HG02763 (cell line): Measurements from ENCODE around the gene CRIP2.

Experiments used
- ATAC-seq: cut with Tn5 transposase; IDR thresholded peaks from one replicate; pipeline ENCODE4 v1.9.1; 2021; ENCODE audit warnings: mild to moderate bottlenecking, moderate library complexity; ENCODE audit not compliant: unreplicated experiment

CRIP2 gene, protein sequence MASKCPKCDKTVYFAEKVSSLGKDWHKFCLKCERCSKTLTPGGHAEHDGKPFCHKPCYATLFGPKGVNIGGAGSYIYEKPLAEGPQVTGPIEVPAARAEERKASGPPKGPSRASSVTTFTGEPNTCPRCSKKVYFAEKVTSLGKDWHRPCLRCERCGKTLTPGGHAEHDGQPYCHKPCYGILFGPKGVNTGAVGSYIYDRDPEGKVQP

DNA sequence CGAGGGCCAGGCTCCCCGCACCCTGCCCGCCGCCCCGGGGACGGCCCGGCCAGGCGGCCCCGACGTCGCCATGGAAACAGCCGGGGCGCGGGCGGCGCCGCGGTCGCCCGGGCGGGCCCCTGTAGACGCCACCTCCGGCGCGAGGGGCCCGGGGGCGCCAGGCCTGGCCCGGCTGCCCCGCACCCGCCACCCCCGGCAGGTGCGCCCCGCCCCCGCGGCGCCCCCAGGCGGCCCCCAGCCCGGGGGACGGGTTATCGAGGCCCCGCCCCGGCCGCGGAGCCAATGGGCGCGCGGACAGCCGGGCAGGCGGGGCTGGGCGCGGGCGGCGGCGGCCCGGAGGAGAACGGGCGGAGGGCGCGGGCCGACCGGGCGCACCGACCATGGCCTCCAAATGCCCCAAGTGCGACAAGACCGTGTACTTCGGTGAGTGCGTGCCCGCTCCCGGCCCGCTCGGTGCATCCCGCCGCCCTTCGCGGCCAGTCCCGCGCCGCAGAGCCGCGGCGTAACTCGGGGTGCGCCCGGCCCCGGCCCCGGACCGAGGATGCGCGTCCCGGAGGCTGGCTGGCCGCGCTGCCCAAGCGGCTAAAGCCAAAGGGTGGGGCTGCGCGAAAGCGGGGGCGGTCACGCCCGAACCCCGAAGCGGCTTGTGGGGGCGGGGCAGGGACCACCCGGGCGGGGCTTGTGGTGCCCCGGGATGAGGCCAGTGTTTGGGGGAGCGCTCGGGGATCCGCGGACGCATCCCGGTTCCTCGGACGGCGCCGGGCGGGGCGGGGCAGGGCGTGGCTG is at the start of gene CRIP2:
Gene CRIP2 (plus strand): TSS at position 339 of the 786 bp plus-strand sequence. CDS start 42 bp downstream, at position 381.
- ATAC-seq = no peak

DNA sequence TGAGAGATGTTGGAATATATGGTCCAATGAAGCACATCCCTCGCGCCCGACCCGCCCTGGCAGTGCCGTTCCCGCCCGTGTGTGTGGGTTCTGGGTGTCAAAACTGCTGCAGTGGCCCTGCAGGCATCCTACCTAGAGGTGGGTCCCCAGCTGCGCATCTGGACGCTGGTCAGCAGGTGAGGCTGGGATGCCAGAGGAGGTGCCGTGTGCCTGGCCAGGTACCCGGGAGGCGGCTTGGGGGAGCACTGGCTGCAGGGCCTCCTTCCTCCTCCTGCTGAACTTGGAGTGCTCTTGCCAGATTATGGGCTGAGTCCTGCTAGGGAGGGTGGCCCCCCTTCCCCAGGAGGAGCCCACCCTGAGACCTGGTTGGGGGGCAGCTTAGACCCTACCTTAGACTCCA is 49.8 kb upstream of the CRIP2 start:
- ATAC-seq = no peak

DNA sequence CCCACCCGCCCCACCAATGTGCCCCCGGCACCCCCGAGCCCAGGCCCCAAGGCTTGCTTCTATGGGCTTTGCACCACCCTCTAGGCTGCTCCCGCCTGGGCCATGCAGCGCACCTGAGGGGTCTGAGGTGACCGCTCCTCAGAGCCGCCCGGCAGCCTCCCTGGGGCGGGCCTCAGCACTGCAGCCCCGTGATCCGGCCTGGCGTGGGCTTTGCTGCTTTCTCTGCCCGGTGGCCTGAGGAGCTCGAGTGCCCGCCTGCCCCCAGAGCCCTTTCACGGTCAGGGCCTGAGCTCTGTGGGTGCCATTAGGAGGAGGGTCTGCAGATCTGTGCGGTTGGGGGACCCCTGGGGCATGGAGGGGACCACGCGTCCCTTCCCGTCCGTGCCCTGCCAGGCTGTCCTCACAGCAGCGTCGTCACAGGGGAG is 48.8 kb upstream of the CRIP2 start:
- no peak for ATAC-seq

DNA sequence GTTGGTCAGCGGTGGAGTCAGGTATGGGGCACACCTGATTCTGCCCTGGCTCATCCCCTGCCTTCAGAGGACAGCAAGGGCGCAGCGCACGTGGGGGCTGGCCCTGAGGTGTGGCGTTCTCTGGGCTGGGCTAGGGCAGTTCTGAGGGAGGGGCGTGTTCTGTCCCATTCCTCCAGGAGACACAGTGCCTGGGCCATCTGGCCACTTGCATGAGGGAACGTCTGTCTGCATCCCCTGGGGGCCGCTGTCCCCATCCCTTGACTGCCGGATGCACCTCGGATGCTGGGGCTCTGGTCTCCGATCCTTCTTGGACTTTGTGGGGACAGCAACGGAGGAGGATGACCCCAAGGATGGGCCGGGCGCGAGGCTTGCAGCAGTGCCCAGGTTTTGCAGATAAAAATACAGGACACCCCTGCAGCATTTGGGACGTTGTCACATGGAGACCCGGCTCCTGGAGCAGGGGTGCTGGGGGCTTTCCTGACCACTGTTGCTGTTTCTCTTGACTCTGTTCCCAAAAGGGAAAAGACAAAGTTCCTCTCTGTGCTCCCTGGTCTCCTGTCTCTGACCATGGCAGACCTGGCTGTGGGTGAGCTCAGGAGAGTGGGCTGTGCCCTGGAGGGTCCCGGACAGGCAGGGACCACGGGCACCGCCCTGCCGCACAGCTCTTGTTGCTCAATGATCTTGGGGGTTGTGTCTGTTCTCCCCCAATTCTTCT is 48.0 kb upstream of the CRIP2 start:
- no peak for ATAC-seq

DNA sequence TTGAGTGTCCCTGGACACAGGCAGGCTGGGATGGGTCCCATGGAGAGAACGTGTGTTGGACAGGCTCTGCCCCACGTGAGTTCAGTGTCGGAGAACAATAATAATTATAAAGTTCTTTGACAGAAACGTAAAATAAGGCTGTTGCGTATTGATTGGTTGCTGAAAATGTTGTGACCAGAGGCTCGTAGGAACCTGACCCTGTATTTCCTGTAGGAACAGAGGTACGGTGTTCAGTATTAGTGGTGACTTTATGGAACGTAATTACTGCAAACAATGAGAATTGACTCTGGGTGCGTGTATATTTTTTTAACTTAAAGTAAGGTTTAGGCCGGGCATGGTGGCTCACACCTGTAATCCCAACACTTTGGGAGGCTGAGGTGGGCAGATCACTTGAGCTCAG is 47.2 kb upstream of the CRIP2 start:
- no peak for ATAC-seq

DNA sequence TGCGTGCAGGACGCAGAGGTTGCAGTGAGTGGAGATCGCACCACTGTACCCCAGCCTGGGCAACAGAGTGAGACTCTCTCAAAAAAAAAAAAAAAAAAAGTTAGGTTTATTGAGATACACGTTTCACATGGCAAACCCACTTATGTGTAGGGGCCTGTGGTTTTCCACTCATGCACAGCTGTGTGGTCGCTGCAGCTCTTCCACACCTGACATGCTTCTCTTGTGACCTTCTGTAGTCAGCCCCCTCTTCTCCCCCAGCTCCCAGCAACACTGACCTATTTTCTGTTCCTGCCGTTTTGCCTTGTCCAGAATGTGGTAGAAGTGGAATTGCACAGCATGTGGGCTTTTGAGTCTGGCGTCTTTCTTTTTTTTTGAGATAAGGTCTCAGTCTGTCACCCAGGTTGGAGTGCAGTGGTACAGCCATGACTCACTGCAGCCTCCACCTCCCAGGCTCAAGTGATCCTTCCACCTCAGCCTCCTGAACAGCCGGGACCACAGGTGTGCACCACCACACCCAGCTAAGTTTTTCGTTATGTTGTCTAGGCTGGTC is 46.6 kb upstream of the CRIP2 start:
- ATAC-seq = no peak

DNA sequence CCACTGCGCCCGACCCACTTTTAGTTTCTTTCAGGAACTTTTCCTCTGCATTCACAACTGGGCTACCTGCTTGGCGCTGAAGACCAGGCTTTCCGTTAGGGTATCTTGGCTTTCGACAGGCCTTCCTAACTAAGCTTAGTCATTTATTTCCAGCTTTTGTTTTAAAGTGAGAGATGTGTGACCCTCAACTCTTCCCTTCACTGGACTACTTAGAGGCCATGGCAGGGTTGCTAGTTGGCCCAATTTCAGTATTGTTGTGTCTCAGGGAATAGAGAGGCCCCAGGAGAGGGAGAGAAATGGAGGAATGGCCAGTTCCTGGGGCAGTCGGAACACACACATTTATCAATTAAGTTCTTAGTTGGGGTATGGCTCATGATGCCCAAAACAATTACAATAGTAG is 44.6 kb upstream of the CRIP2 start:
- no peak for ATAC-seq

DNA sequence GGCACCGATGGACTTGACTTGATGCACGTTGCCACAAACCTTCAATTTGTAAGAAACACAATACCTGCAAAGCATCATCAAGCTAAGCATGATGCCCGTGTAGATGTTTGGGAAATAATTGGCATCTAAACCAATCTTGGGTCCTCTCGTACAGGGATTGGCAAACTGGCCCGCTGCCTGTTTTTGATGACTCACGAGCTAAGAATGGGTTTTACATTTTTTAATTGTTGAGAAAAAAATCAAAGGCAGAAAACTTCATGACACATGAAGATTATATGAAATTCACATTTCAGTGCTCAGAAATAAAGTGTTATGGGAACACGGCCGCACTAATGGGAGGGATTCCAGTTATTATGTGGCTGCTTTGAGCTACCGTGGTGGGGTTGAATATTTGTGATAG is 44.1 kb upstream of the CRIP2 start:
- no peak for ATAC-seq

DNA sequence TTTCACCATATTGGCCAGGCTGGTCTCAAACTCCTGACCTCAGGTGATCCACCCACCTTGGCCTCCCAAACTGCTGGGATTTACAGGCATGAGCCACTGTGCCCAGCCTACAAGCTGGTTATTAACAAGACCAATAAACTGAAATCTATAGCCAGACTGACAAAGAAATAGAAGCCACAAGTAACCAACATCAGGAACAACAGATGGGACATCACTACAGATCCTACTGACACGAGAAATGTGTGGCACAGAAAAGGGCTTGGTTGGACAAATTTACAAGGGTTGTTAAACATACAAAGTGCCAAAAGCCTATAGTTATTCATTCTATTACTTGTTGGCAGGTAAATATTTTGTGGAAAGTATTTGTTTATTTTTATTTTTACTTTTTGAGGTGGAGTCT is 43.4 kb upstream of the CRIP2 start:
- no peak for ATAC-seq

DNA sequence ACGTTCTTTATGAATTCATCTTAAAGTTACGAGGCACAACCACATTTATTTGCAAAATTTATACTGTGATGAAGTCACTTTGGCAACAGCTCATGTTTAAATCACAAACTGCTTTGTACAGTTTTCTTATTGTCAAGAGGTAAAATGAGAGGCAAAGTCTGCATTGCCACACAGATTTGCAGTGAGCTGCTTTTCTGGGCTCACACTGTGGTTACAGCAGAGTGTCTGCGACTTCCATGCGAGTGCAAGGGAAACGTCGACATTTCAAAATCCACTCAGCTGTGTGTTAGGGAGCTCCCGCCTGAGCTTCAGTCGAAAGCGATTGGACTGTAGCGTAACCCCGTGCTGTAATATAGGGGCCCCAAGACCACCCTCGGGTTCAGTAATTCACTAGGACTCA is 42.0 kb upstream of the CRIP2 start:
- no peak for ATAC-seq

DNA sequence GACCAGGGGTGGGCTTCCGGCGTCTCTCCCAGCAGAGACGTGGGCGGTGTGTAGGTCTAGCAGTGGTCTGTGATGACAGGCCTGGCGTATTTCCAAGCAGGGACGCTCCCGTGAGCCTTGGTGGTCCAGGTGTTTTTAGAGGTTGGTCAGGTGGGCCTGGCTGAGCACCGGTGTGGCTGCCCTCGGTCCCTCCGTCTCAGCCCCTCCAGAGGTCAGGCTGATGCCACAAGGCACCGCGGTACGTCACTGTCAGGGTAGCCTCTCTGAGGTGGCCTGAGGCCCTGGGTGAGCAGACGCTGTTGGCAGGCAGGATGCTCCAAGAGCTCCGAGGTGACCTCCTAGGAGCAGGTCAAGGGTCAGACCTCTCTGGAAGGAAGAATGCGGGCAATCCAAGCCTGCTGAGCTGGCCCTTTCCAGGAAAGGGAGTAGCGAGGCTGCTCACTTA is 41.4 kb upstream of the CRIP2 start:
- ATAC-seq = no peak

DNA sequence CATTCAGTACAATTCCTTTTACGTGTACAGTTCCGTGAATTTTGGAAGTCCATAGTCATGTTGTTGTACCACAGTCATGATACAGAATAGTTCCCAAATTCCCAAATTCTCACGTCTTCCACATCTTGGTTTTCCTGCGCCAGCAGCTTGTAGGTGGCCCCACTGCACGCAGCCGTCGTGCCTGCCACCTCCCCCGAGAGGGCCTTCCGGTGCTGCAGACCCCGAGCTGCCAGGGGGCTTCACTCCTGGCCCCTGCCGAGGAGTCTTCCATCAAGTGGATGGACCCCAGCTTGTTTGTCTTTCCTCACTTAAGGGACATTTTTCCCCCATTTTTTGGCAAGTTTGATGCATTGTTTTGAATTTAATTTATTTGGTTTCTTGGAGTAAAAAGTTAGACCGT is 38.2 kb upstream of the CRIP2 start:
- no peak for ATAC-seq

DNA sequence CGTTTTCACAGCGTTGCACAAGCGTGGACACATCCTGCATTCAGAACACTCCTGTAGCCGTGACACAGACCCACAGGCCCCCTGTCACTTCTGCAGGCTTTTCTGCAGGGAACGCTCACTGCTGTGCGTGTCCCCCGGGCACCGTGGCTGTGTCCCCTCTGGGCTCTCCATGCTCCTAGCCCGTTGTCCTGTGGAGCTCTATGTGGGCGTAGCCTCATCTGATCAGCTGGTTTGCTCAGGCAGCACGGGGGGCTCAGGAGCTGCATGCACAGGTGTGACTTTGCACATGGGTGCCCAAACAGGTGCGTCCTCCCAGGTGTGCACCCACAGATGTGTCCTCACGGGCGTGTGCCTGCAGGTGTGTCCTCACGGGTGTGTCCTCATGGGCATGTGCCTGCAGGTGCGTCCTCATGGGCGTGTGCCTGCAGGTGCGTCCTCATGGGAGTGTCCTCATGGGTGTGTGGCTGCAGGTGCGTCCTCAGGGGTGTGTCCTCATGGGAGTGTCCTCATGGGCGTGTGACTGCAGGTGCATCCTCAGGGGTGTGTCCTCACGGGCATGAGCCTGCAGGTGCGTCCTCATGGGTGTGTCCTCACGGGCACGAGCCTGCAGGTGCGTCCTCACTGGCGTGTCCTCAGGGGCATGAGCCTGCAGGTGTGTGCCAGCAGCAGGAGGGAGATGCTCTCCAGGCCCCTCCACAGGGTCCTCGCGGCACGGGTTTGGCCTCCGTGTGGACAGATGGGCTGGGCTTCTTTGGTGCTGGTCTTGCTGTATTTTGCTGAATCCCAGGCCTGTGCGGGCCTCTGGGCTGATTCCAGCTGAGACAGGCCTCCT is 37.5 kb upstream of the CRIP2 start:
- no peak for ATAC-seq

DNA sequence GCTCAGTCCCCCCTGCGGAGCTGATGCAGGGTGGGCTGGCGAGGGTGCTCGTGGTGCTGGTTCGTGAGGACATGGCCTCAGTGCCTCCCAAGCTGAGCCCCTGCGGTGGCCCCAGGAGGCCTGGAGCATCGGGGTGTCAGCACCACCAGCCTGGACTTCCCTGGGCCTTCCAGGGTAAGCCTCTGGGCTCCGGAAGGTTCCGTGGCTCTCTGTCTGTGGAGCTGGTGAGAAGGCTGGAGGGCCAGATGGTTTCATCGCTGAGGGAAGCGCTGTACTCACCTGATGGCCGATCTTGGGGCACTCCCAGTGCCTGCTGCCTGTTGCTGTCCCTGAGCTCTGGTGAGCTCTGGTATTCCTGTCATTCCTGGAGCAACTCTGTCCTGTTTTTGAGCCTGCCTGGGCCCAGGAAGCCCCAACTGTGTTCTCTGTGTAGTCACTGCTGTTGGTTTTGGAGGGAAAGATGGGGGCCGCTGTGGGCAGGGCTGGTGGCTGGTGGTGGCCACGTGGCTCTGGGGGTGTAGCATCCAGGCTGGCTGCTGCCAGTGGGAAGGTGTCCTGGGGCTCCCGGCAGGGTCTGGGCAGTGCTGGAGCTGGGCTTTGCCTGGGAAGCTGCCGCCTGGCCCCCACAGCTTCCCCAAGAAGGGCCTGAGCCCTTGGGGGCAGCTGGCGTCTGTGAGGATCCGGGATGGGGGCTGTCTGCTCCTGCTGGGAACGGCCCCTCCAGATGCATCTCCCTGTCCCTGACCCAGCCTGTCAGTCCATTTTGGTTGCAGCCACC is 36.7 kb upstream of the CRIP2 start:
- ATAC-seq = no peak

DNA sequence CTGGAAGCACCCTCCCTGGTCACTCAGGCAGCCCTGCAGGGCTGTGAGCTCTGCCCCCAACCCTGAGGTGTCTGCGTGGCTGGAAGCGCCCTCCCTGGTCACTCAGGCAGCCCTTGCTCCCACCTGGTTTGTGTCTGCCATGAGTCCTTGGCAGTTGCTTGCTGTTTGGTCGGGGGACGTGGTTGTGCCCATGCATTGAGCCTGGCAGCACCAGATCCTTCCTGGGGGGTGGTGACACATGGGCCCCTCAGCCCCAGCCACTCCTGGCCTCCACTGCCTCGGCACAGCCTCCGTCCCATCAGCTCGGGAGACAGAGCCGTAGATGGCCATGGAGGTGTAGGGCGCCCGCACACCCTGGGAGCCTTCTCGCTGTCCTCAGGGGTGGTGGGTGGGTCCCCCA is 35.4 kb upstream of the CRIP2 start:
- ATAC-seq = no peak

DNA sequence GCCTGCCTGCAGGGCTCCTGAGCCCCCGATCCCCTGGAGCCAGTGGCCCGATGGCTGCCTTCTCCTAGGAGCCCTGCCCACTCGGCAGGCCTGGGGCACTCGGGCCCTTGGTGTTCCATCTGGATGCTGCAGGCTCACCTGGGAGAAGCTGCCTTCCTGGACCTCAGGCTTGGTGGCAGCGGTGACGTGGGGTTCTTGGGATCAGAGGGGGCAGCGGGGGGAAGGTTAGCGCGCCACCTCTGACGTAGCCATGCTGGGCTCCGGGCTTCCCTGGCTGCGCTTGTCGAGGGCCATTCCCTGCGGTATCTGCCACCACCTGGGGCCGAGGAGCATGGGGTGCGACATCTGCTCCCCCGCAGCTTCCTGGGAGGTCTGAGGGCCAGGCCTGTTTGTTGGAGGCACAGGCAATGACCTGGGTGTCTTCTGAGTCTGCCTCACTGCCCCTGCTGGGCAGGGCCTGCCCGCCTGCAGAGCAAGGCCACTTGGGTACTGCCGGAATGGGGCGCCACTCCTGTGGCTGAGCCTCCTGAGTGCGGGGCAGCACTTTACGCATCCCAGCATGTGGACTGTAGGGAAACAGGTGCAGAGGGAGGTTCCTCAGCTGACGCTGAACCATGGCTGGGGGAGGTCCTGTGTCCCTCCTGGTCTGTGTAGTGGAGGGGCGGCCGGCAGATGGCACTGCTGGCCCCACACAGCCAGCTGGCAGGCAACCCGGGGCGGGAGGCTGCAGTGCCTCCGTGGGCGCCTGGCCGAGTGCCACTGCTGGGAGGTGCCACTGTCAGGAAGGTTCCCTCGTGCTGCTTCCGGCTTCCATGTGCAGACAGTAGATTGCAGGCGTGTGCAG is 34.7 kb upstream of the CRIP2 start:
- no peak for ATAC-seq

DNA sequence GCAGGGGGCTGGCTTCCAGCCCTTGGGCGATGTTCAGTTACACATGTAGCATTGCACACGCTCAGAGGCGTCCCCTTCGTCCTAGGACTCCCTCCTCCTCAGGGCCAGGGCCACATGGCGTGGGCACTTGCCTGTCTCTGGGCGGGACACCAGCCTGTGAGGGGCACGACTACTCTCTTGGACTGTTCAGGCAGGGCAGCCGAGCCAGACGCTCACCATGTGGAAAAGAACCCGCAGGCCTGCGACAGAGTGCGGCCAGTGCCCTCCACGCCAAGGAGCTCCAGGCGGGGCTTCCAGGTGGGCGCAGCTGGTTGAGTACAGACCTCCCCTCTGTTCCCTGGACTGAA is 34.1 kb upstream of the CRIP2 start:
- ATAC-seq = no peak

DNA sequence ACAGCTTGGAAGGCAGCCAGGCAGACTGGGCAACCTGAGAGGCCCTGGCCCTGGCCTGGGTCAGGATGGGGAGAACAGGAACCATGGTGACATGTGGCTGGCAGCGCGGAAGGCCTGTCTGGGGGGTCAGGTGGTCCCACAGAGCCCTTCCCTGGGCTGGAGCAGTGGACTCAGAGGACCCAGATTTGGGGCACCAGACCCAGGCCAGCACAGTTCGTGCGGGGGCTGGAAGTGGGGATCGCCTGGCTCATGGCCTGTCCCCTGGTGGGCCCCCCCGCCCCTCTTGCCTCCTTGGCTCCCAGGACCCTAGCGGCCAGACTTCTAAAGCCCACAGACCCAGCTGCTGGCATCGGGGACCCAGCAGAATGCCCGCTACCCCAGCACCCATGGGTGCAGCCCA is 33.6 kb upstream of the CRIP2 start:
- ATAC-seq = no peak

DNA sequence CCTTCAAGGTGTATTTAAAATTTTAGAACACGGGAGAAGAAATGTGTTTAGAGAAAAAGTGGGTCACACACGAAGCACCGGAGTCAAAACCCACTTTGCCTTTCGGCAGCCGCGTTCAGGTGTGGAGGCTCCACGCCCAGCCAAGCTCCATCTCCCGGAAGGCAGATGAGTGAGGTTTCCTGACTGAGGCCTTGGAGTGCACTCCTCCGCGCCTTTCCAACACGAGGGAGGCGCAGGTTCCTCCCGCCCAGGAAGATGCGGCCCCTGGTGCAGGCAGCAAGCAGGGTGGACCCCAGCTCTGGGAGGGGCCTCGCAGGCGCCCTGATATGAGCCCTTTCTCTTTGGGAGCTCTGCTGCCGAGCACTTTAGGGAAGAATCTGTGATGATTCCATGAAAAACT is 32.5 kb upstream of the CRIP2 start:
- no peak for ATAC-seq
